ENCODE measurements around the gene ASTN2.

Gene ASTN2

DNA sequence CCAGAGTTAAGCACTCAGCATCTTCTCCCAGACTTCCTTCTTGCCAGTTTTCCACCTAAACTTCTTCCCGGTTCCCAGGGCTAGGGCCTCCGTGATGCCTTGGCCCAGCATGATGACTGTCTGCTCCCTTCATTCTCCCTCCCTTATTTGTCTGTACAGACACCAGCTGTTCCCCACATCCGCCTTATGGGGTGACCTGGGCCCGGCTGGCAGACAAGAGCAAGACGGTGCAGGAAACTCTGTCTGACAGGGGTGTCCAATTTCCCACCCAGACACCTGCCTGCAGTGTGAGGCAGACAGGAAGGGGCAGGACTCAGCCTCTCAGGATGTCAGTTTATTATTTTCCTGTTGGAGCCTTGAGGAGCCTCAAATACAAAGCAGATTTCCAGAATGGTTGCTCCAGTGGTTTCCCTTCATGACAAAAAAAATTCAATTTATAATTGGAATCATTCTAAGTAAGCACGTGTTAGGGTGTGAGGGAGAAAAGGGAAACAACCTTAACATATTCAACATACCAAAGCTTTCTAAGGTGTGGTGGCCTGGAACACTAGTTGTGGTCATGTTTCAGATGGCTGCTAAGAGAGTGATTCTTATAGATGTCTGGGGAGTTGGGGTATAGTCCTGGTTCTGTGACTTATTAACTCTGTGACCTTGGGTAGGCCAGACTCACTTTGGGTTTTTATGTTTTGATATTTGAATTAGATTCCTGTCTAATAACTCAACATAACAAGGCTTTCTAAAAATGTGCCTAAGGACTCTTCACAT lies 1026.7 kb downstream of the ASTN2 start:
- no peak for DNase-seq (ENCODE audit: low read depth)

DNA sequence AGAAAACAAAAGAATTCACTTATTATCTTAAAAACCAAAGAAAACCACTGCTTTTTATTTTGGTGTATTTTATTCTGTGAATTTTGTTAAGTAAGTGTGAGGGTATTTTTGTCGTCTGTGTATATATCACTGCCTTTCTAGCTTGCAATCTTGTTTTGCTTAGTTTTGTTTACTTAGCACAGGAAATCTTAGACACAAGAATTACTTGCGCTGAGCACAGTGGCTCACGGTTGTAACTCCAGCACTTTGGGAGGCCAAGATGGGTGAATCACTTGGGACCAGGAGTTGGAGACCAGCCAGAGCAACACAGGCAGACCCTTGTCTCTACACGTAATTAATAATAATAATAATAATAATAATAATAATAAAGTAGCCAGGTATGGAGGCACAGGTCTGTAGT lies 1030.9 kb downstream of the ASTN2 start:
- no peak for DNase-seq (ENCODE audit: low read depth)

DNA sequence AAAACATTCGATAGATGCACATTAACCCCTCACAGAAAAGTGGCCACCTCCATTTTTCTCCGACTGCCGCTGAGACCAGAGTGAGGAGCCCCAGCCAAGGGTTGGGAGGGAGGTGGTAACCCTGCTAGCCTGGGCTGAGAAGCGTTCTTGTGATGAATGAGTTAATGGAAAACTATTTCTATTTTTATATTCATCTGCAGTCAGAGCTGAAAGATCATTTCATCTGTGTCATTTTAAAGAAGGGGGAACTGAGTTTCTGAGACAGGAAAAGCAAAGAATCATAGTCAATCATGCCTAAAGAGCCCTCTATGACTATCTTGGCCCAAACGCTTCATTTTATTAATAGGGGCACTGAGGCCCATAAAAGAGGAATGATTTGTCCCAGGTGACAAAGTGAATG lies 1031.7 kb downstream of the ASTN2 start:
- no peak for DNase-seq (ENCODE audit: low read depth)

DNA sequence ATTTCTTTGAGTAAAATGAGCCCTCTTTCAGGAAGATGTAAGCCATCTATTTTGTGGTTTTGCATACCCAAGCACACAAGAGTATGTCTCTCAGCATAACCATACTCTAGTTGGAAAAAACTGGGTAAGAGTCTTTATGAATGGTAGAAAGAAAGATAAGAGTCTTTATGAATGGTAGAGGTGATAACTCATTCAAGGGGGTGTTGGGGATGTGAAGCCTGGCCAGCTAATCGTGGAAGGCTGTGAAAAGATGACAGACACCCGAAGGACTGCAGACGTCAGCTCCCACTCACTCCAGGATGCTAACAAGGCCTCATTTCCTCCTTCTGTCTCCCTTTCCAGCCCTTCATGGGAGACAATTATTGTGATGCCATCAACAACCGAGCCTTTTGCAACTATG lies 1032.8 kb downstream of the ASTN2 start:
- DNase-seq (ENCODE audit: low read depth): no peak

DNA sequence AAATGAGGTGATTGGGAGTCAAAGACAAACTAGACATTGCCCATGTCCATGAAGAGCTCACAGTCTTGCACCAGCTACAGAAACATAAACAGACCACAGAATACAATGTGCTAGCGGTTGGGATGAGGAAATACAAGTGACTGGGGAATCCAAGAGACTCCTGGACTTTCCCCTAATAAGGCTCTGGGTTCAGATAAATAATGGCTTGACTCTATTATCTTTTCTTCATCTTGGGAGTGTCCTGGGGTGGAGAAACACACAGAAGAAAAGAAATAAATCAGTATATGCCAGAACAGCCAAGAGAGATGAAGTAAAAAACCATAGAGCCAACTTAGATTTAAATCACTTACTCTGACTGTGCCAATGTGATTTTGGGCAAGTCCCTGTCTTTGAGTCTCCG lies 1033.5 kb downstream of the ASTN2 start:
- no peak for DNase-seq (ENCODE audit: low read depth)

DNA sequence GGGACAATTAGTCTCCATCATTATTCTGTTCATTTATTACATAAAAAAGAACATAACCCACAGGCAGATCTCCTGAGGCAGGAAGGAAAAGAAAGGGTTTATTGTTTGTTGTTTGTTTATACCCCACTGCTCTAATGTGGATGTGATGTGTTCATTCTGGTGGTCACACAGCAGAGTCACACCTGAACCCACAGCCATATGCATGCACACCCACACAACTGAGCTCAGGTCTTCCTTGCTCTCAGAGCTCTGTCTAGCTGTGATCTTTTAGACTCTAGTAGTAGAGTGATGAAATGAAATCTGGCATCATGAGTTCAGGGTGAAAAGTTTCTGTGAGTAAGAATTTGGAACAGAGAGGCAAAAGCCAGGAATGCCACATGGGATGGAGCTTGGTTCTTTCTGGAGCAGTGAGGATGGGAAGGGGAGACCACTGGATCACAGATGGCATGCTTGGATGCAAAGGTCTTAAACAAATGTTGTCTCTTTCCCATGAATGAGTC lies 1034.3 kb downstream of the ASTN2 start:
- DNase-seq (ENCODE audit: low read depth): no peak

DNA sequence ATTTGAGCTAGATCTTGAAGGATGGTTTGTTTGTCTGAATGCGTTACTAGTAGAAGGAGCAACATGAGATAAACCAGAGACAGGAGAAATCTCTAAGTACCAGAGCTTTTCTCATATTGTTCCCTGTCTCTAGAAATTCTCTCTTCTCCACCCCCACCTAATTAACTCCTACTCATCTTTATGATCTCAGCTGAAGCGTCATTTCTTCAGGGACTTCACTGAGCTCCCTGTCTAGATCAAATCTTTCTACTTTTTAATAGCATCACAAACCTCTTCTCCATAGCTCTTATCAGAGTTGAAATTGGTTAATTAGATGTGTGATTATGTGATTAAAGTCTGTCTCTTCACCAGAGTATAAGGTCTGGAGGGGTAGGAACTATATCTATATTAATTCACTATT lies 1035.0 kb downstream of the ASTN2 start:
- DNase-seq (ENCODE audit: low read depth): no peak

DNA sequence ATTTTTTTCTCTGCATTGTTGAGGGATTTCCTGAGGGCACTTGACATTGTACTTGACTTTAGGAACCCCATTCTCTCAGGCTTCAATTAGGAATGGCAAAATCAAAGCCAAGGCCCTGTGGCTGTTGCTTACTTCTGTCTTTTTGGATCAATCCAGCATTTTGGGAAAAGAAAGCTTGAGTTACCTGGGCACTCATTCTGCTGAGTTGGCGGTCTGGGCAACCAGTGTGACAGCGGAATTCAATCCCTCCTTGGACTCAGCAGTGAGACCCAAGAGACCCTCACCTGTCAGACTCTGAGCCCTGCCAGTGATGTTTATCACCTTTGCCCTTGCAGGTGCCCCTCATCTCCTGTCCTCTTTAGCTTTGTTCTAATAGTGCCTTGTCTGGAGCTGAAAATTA lies 1036.0 kb downstream of the ASTN2 start:
- DNase-seq (ENCODE audit: low read depth): no peak

DNA sequence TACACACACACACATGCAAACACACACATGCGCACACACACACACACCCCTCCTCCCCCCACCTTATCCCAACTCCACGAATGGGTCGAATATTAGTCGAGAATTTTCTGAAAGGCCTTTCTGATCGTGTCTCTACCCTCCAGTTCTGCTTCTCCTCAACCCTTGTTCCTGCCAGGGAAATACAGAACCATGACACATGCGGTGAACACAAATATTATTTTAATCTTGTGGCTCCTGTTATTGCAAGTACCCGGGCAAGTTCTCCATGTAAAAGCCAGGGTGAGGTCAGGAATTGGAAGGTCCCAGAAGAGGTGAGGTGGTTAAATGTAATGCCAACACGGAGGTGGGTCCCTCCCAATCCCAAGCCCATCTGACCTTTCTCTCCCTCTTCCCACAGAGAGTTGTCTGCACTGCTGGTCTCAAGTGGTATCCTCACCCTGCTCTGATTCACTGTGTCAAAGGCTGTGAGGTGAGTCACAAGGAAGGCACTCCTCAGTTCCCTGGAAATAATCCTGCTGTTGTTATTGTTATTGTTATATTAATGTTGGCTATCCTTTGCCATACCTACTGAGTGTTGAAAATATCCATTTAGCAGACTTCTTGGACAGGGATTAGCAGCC lies 1037.6 kb downstream of the ASTN2 start:
- DNase-seq (ENCODE audit: low read depth): no peak

All from stimulated activated CD8-positive, alpha-beta memory T cell treated with anti-CD3 and anti-CD28 coated beads, Interleukin-7, amount 100 ng/mL, for 24 hours (primary cell).